ENCODE results near the gene HYAL1. TPM values are rescaled to one million over a fixed set of nuclear protein-coding genes. Genes with fewer than 3 reads are reported as not detected.

The HYAL1 gene
- total RNA-seq, 1 experiment from 2014 or later: 1.5 TPM

DNA sequence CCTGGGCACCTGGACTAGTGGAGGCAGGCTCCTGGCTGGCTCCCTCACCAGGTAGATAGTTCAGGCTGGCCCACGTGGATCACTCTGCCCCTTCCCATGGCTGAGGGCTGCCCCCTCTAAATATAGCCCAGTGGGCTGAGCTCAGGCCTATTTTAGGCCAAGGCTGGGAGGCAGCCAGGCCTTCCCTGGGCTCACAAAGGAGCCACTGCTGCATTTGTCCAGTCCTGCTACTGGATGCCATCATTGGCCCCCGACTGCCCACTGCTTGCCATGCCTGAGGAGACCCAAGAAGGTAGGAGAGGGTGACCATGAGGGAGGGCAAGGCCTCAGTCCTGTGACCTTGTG lies 24.5 kb downstream of the HYAL1 start, which contains the start of gene LSMEM2:
Gene LSMEM2, plus strand, starts transcription at position 208 of the 345 bp plus-strand sequence. Its CDS starts 27 bp downstream, at position 235.
- Mint-ChIP-seq H3K4me3 (ENCODE audit: low read depth, unreplicated experiment) (no peak within 1 kb of the TSS), H3K27ac (ENCODE audit: unreplicated experiment) (no peak within 1 kb of the TSS), H3K27me3 (ENCODE audit: unreplicated experiment) (no peaks in the 10 kb centered on the region), H3K36me3 (ENCODE audit: insufficient read depth, unreplicated experiment) (peaks cover 14% of the 10 kb centered on the region), H3K4me1 (ENCODE audit: low read depth, unreplicated experiment) (no peaks in the 10 kb centered on the region), H3K9me3 (ENCODE audit: low read depth, unreplicated experiment) (no peaks in the 10 kb centered on the region)
- no TSS peak for BruUV-seq (replicated peaks)
- TF ChIP-seq, protein P1, sequence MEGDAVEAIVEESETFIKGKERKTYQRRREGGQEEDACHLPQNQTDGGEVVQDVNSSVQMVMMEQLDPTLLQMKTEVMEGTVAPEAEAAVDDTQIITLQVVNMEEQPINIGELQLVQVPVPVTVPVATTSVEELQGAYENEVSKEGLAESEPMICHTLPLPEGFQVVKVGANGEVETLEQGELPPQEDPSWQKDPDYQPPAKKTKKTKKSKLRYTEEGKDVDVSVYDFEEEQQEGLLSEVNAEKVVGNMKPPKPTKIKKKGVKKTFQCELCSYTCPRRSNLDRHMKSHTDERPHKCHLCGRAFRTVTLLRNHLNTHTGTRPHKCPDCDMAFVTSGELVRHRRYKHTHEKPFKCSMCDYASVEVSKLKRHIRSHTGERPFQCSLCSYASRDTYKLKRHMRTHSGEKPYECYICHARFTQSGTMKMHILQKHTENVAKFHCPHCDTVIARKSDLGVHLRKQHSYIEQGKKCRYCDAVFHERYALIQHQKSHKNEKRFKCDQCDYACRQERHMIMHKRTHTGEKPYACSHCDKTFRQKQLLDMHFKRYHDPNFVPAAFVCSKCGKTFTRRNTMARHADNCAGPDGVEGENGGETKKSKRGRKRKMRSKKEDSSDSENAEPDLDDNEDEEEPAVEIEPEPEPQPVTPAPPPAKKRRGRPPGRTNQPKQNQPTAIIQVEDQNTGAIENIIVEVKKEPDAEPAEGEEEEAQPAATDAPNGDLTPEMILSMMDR (IDR thresholded peaks at IDR 0.05; ENCODE audit: unreplicated experiment): no peak
- intact Hi-C loops (cut with micrococcal nuclease; ENCODE audit: unreplicated experiment): loop anchor here (10.0 kb wide), 1 partner anchor 46 kb away; the partner anchor contains the start of genes HYAL2 and TUSC2
- CTCF ChIA-PET: interaction anchor here (1.1 kb wide), 1 partner anchor 58 kb away, joined by 3 read pairs; no protein-coding TSS in a partner anchor
- DNase-seq: no peak

GRCh38 chr3:50278123-50278879 lies 25.1 kb downstream of the HYAL1 start:
- BruUV-seq (replicated peaks): no TSS peak
- no peak overlapping the region for H3K4me3 Mint-ChIP-seq (ENCODE audit: low read depth, unreplicated experiment)
- DNase-seq: no peak
- CTCF ChIA-PET: interaction anchor here (0.6 to 1.1 kb wide), 3 partner anchors 21 to 88 kb away, joined by 3 to 6 read pairs (median 3); partner anchors contain the start of genes HYAL3 and NAA80
- H3K4me1 Mint-ChIP-seq (ENCODE audit: low read depth, unreplicated experiment): no peaks in the 10 kb centered on the region
- intact Hi-C loops (cut with micrococcal nuclease; ENCODE audit: unreplicated experiment): loop anchor here (10.0 kb wide), 1 partner anchor 46 kb away; the partner anchor contains the start of genes HYAL2 and TUSC2
- no peak overlapping the region for H3K27ac Mint-ChIP-seq (ENCODE audit: unreplicated experiment)
- H3K36me3 Mint-ChIP-seq (ENCODE audit: insufficient read depth, unreplicated experiment): peaks cover 14% of the 10 kb centered on the region
- no peaks in the 10 kb centered on the region for H3K27me3 Mint-ChIP-seq (ENCODE audit: unreplicated experiment)
- no peaks in the 10 kb centered on the region for H3K9me3 Mint-ChIP-seq (ENCODE audit: low read depth, unreplicated experiment)
- TF ChIP-seq, protein P1 (IDR thresholded peaks at IDR 0.05; ENCODE audit: unreplicated experiment): no peak

GRCh38 chr3:50276762-50277101 lies 26.6 kb downstream of the HYAL1 start:
- BruUV-seq (replicated peaks): no TSS peak
- Mint-ChIP-seq H3K36me3 (ENCODE audit: insufficient read depth, unreplicated experiment) (peaks cover 16% of the 10 kb centered on the region), H3K4me1 (ENCODE audit: low read depth, unreplicated experiment) (peaks cover 6% of the 10 kb centered on the region), H3K9me3 (ENCODE audit: low read depth, unreplicated experiment) (no peaks in the 10 kb centered on the region), H3K27ac (ENCODE audit: unreplicated experiment) (no peak overlapping the region), H3K27me3 (ENCODE audit: unreplicated experiment) (no peaks in the 10 kb centered on the region), H3K4me3 (ENCODE audit: low read depth, unreplicated experiment) (no peak overlapping the region)
- CTCF ChIA-PET: interaction anchor here (0.6 kb wide), 1 partner anchor 33 kb away, joined by 4 read pairs; no protein-coding TSS in a partner anchor
- DNase-seq: no peak
- TF ChIP-seq, protein P1 (IDR thresholded peaks at IDR 0.05; ENCODE audit: unreplicated experiment): no peak
- intact Hi-C loops (cut with micrococcal nuclease; ENCODE audit: unreplicated experiment): loop anchor here (10.0 kb wide), 1 partner anchor 48 kb away; the partner anchor contains the start of genes HYAL2 and TUSC2

DNA sequence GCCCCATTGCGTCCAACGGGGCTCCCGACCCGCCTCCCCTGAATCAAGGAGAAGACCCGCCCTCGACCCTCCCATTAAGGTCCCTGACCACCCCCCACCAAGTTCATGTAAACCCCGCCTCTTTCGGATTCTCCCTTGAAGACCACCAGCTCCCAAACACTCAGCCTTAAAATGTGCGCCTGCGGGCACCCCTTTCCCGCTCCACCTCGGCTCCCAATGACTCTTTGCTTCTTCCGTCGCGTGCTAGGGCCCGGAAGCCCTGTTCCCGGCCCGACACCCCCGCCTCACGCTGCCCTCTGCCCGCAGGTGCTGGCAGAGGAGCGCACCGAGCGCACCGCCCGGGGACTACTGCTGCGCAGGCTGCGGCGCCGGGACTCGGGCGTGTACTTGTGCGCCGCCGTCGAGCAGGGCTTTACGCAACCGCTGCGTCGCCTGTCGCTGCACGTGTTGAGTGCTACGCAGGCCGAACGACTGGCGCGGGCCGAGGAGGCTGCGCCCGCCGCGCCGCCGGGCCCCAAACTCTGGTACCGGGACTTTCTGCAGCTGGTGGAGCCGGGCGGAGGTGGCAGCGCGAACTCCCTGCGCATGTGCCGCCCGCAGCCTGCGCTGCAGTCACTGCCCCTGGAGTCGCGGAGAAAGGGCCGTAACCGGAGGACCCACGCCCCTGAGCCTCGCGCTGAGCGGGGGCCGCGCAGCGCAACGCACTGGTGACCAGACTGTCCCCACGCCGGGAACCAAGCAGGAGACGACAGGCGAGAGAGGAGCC lies 27.2 kb downstream of the HYAL1 start:
- peaks cover 11% of the 10 kb centered on the region for H3K4me1 Mint-ChIP-seq (ENCODE audit: low read depth, unreplicated experiment)
- no peaks in the 10 kb centered on the region for H3K9me3 Mint-ChIP-seq (ENCODE audit: low read depth, unreplicated experiment)
- peaks cover 21% of the 10 kb centered on the region for H3K36me3 Mint-ChIP-seq (ENCODE audit: insufficient read depth, unreplicated experiment)
- no peak overlapping the region for H3K27ac Mint-ChIP-seq (ENCODE audit: unreplicated experiment)
- BruUV-seq (replicated peaks): no TSS peak
- H3K27me3 Mint-ChIP-seq (ENCODE audit: unreplicated experiment): no peaks in the 10 kb centered on the region
- CTCF ChIA-PET: no interaction called here
- intact Hi-C loops (cut with micrococcal nuclease; ENCODE audit: unreplicated experiment): loop anchor here (10.0 kb wide), 1 partner anchor 49 kb away; the partner anchor contains the start of genes HYAL2 and TUSC2
- DNase-seq: no peak
- TF ChIP-seq, protein P1 (IDR thresholded peaks at IDR 0.05; ENCODE audit: unreplicated experiment): no peak
- H3K4me3 Mint-ChIP-seq (ENCODE audit: low read depth, unreplicated experiment): no peak overlapping the region
